ENCODE results near the gene FAM234B. TPM values are rescaled to one million over a fixed set of nuclear protein-coding genes. Genes with fewer than 3 reads are reported as not detected.

Gene FAM234B
- total RNA-seq, 1 experiment from 2014 or later: 5.6 TPM

DNA sequence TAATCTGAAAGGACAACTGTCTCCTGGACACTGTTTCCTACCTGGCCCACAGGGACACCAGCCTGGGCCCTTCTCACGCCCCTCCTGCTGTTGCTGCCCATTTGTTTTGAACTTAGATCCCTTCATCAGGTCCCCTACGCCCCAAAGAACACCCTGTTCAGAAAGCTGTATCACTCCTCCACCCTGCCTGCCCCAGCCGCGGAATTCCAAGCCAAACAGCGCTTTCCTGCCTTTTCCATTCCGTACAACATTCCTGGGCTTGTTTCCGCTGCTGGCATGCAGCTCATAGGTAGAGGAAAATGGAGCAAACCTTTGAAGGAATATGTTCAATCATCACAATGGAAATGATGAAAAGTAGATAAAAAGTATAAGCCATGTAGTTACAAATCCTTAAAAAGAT is 72.1 kb downstream of the FAM234B start:
- no peak for DNase-seq
- Histone ChIP-seq H3K9me2 (replicated peaks; ENCODE audit: insufficient read depth, low read length) (no peaks in the 10 kb centered on the region), H3K4me3 (ENCODE audit: low read length) (no peak overlapping the region), H3K79me2 (ENCODE audit: low read length) (no peaks in the 10 kb centered on the region), H3K4me2 (ENCODE audit: low read depth, low read length, poor library complexity, severe bottlenecking) (no peak overlapping the region), H3K36me3 (ENCODE audit: insufficient read depth, low read length) (no peaks in the 10 kb centered on the region), H3K4me1 (ENCODE audit: low read length) (no peaks in the 10 kb centered on the region), H3K27ac (ENCODE audit: low read length) (no peak overlapping the region), H4K20me1 (ENCODE audit: insufficient read depth, low read depth, low read length) (no peaks in the 10 kb centered on the region), H3K9me3 (ENCODE audit: low read length) (no peaks in the 10 kb centered on the region), H2AFZ (ENCODE audit: low read length) (no peak overlapping the region), H3K27me3 (ENCODE audit: low read length) (no peaks in the 10 kb centered on the region), H3K9ac (ENCODE audit: low read length) (no peak overlapping the region)

DNA sequence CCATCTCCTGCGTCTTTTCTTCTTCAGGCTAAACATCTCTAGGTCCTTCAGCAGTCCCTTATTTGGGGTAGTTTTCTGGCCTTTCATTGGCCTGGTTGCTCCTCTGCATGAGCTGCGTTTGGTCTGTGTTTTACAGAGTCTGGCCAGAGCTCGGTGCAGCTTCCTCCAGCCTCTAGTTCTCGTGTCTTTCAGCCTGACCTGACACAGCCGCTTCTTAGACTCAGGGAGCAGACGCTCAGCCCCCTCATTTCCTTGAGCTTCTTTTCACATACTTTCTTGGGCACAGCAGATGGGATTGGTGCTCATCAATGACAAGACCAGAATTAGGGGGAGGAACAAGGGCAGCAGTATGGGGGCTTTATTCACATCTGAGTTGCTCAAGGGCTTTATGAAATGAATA is 72.8 kb downstream of the FAM234B start:
- no peak overlapping the region for H3K9ac ChIP-seq (ENCODE audit: low read length)
- H4K20me1 ChIP-seq (ENCODE audit: insufficient read depth, low read depth, low read length): no peaks in the 10 kb centered on the region
- H3K4me2 ChIP-seq (ENCODE audit: low read depth, low read length, poor library complexity, severe bottlenecking): no peak overlapping the region
- no peak overlapping the region for H3K4me3 ChIP-seq (ENCODE audit: low read length)
- no peak for DNase-seq
- no peaks in the 10 kb centered on the region for H3K9me3 ChIP-seq (ENCODE audit: low read length)
- H3K79me2 ChIP-seq (ENCODE audit: low read length): no peaks in the 10 kb centered on the region
- H3K36me3 ChIP-seq (ENCODE audit: insufficient read depth, low read length): no peaks in the 10 kb centered on the region
- no peak overlapping the region for H3K27ac ChIP-seq (ENCODE audit: low read length)
- H3K4me1 ChIP-seq (ENCODE audit: low read length): no peaks in the 10 kb centered on the region
- no peaks in the 10 kb centered on the region for H3K27me3 ChIP-seq (ENCODE audit: low read length)
- H2AFZ ChIP-seq (ENCODE audit: low read length): no peak overlapping the region
- no peaks in the 10 kb centered on the region for H3K9me2 ChIP-seq (replicated peaks; ENCODE audit: insufficient read depth, low read length)

DNA sequence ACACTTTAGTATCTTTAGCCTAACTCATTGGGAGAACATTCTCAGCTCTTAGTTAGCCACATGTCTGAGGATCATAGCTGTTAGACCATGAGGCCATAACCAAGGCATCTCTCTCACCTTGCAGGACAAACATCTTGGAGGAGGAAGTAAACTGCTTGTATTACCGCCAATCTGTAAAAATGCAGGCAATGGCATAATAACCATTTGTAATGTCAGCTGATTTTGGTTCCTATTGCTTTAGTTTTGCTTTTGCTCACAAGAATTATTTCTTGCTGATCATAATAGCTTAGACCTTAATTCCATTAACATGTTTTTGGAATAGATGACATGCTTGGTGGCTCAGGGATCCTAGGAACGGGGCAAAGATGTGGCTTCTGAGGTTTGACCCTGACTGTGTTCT is 75.6 kb downstream of the FAM234B start:
- no peaks in the 10 kb centered on the region for H4K20me1 ChIP-seq (ENCODE audit: insufficient read depth, low read depth, low read length)
- H3K4me3 ChIP-seq (ENCODE audit: low read length): no peak overlapping the region
- H3K36me3 ChIP-seq (ENCODE audit: insufficient read depth, low read length): no peaks in the 10 kb centered on the region
- no peaks in the 10 kb centered on the region for H3K4me1 ChIP-seq (ENCODE audit: low read length)
- H3K9ac ChIP-seq (ENCODE audit: low read length): no peak overlapping the region
- no peaks in the 10 kb centered on the region for H3K9me2 ChIP-seq (replicated peaks; ENCODE audit: insufficient read depth, low read length)
- no peaks in the 10 kb centered on the region for H3K9me3 ChIP-seq (ENCODE audit: low read length)
- H3K27ac ChIP-seq (ENCODE audit: low read length): no peak overlapping the region
- no peak overlapping the region for H2AFZ ChIP-seq (ENCODE audit: low read length)
- H3K4me2 ChIP-seq (ENCODE audit: low read depth, low read length, poor library complexity, severe bottlenecking): no peak overlapping the region
- H3K79me2 ChIP-seq (ENCODE audit: low read length): no peaks in the 10 kb centered on the region
- H3K27me3 ChIP-seq (ENCODE audit: low read length): no peaks in the 10 kb centered on the region
- DNase-seq: no peak

DNA sequence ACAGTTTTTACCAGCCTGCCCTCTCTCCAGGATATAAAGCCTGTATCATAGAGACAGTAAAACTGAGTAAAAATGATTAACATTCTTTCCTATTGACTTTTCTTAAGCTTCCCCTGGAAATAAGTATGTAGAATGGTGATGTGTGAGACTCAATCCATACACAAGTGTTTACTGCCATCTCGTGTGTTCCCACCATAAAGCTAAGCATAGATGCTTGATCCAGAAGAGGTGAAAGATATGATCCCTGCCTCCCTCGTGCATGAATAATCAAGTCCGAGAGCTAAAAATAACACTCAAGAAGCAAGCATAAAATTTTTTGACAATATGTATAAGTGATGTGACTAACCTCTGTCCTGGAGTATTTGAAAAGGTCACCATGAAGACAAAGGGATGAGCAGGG is 76.2 kb downstream of the FAM234B start:
- H3K27ac ChIP-seq (ENCODE audit: low read length): no peak overlapping the region
- H3K4me2 ChIP-seq (ENCODE audit: low read depth, low read length, poor library complexity, severe bottlenecking): no peak overlapping the region
- no peak overlapping the region for H2AFZ ChIP-seq (ENCODE audit: low read length)
- H4K20me1 ChIP-seq (ENCODE audit: insufficient read depth, low read depth, low read length): no peaks in the 10 kb centered on the region
- H3K4me3 ChIP-seq (ENCODE audit: low read length): no peak overlapping the region
- no peaks in the 10 kb centered on the region for H3K27me3 ChIP-seq (ENCODE audit: low read length)
- H3K9ac ChIP-seq (ENCODE audit: low read length): no peak overlapping the region
- H3K9me2 ChIP-seq (replicated peaks; ENCODE audit: insufficient read depth, low read length): no peaks in the 10 kb centered on the region
- no peaks in the 10 kb centered on the region for H3K9me3 ChIP-seq (ENCODE audit: low read length)
- no peak for DNase-seq
- no peaks in the 10 kb centered on the region for H3K36me3 ChIP-seq (ENCODE audit: insufficient read depth, low read length)
- H3K4me1 ChIP-seq (ENCODE audit: low read length): no peaks in the 10 kb centered on the region
- no peaks in the 10 kb centered on the region for H3K79me2 ChIP-seq (ENCODE audit: low read length)

DNA sequence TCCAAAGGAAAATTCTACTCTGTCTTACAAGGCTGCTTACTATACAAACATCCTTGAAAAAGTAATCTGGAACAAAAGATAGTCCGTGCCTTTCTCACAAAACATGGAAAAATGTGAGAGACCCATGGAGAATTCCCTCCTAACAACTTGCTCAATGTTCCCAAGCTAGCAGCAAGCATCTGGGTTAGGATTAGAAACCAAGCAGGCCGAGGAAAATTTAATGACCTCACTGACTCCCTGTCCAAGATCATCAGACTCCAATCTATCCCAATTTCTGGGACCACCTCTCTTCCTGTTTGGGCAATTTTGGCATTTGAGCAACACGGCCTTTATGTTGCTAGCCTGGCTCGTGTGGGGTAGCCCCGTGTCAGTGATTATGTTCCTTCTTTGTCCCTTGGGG is 77.4 kb downstream of the FAM234B start:
- H3K4me3 ChIP-seq (ENCODE audit: low read length): no peak overlapping the region
- H3K36me3 ChIP-seq (ENCODE audit: insufficient read depth, low read length): no peaks in the 10 kb centered on the region
- H3K4me1 ChIP-seq (ENCODE audit: low read length): no peaks in the 10 kb centered on the region
- no peaks in the 10 kb centered on the region for H3K27me3 ChIP-seq (ENCODE audit: low read length)
- no peaks in the 10 kb centered on the region for H3K79me2 ChIP-seq (ENCODE audit: low read length)
- no peak overlapping the region for H2AFZ ChIP-seq (ENCODE audit: low read length)
- H3K9me3 ChIP-seq (ENCODE audit: low read length): no peaks in the 10 kb centered on the region
- no peaks in the 10 kb centered on the region for H3K9me2 ChIP-seq (replicated peaks; ENCODE audit: insufficient read depth, low read length)
- no peak overlapping the region for H3K27ac ChIP-seq (ENCODE audit: low read length)
- no peak overlapping the region for H3K4me2 ChIP-seq (ENCODE audit: low read depth, low read length, poor library complexity, severe bottlenecking)
- no peak overlapping the region for H3K9ac ChIP-seq (ENCODE audit: low read length)
- DNase-seq: no peak
- no peaks in the 10 kb centered on the region for H4K20me1 ChIP-seq (ENCODE audit: insufficient read depth, low read depth, low read length)

DNA sequence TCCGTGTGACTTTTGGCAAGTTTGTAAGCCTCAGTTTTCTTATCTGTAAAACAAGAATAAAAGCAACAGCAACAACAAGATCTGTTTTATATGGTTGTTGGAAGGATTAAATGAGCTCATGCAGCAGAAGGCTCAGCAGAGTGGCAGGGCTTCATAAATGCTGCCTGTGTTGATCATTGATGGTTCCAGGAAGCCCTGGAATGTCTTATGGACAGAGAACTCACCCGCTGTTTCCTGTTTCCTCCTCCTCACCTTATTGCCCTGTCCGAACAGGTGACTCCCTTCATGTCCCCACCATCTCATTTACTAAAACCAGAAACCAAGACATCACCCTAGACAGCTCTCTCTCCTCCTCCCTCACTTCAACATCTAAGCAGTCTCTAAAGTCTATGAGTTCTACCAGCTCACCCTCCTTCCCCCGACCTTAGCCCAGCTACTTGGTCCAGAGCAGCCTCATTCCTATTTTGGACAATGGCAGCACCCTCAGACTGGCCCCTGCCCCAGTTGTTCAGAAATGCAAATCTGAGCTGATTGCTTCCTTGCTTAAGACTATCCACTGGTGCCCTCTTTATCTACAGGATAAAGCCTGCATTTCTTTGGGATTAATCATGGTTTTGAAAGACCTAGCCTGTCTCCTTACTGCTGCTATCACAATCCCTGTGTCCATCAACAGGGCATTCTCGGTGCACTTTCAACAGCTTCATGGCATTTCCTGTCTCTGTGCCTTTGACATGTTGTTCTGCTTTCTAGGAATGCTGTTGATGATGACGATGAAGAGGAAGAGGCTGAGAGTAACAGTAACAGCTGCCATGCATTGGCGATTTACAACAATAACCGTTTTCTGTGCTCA is 80.7 kb downstream of the FAM234B start:
- no peak overlapping the region for H2AFZ ChIP-seq (ENCODE audit: low read length)
- no peak overlapping the region for H3K4me3 ChIP-seq (ENCODE audit: low read length)
- H3K36me3 ChIP-seq (ENCODE audit: insufficient read depth, low read length): no peaks in the 10 kb centered on the region
- no peaks in the 10 kb centered on the region for H3K9me2 ChIP-seq (replicated peaks; ENCODE audit: insufficient read depth, low read length)
- DNase-seq: no peak
- no peaks in the 10 kb centered on the region for H3K4me1 ChIP-seq (ENCODE audit: low read length)
- no peaks in the 10 kb centered on the region for H3K79me2 ChIP-seq (ENCODE audit: low read length)
- H3K9me3 ChIP-seq (ENCODE audit: low read length): no peaks in the 10 kb centered on the region
- H3K4me2 ChIP-seq (ENCODE audit: low read depth, low read length, poor library complexity, severe bottlenecking): no peak overlapping the region
- H3K9ac ChIP-seq (ENCODE audit: low read length): no peak overlapping the region
- H3K27ac ChIP-seq (ENCODE audit: low read length): no peak overlapping the region
- no peaks in the 10 kb centered on the region for H3K27me3 ChIP-seq (ENCODE audit: low read length)
- H4K20me1 ChIP-seq (ENCODE audit: insufficient read depth, low read depth, low read length): no peaks in the 10 kb centered on the region

DNA sequence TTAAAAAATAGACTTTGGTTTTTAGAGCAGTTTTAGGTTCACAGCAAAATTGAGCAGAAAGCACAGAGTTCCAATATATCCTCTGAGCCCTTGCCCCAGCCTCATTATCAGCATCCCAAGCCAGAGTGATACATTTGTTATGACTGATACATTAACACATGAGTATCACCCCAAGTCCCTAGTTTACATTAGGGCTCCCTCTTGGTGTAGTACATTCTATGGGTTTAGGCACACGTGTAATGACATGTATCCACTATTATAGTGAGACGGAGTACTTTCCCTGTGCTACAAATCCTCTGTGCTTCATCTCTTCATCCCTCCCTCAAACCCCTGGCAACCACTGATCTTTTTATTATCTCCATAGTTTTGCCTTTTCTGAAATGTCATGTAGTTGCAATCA is 81.8 kb downstream of the FAM234B start:
- H3K79me2 ChIP-seq (ENCODE audit: low read length): no peaks in the 10 kb centered on the region
- no peak overlapping the region for H3K4me2 ChIP-seq (ENCODE audit: low read depth, low read length, poor library complexity, severe bottlenecking)
- H2AFZ ChIP-seq (ENCODE audit: low read length): no peak overlapping the region

DNA sequence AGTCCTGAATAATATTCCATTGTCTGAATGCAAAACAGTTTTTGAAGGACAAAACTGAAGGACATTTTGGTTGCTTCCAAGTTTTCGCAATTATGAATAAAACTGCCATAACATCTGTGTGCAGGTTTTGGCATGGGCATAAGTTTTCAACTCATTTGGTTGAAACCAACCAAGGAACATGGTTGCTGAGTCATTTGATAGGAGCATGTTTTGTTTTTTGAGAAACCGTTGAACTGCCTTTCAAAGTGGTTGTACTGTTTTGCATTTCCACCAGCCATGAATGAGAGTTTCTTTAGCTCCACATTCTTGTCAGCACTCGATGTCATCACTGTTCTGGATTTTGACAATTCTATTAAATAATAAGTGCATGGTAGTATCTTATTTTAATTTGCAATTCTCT is 82.3 kb downstream of the FAM234B start:
- DNase-seq: no peak
- Histone ChIP-seq H3K9me2 (replicated peaks; ENCODE audit: insufficient read depth, low read length) (no peaks in the 10 kb centered on the region), H3K9ac (ENCODE audit: low read length) (no peak overlapping the region), H3K4me3 (ENCODE audit: low read length) (no peak overlapping the region), H3K79me2 (ENCODE audit: low read length) (no peaks in the 10 kb centered on the region), H3K36me3 (ENCODE audit: insufficient read depth, low read length) (no peaks in the 10 kb centered on the region), H3K27me3 (ENCODE audit: low read length) (no peaks in the 10 kb centered on the region), H2AFZ (ENCODE audit: low read length) (no peak overlapping the region), H3K27ac (ENCODE audit: low read length) (no peak overlapping the region), H4K20me1 (ENCODE audit: insufficient read depth, low read depth, low read length) (no peaks in the 10 kb centered on the region), H3K4me1 (ENCODE audit: low read length) (no peaks in the 10 kb centered on the region), H3K9me3 (ENCODE audit: low read length) (no peaks in the 10 kb centered on the region), H3K4me2 (ENCODE audit: low read depth, low read length, poor library complexity, severe bottlenecking) (no peak overlapping the region)

More for the DNA sequence above, 81.8 kb downstream of the FAM234B start:
- no peak overlapping the region for H3K4me3 ChIP-seq (ENCODE audit: low read length)
- no peak overlapping the region for H3K27ac ChIP-seq (ENCODE audit: low read length)
- no peak for DNase-seq
- no peak overlapping the region for H3K9ac ChIP-seq (ENCODE audit: low read length)
- no peaks in the 10 kb centered on the region for H3K9me2 ChIP-seq (replicated peaks; ENCODE audit: insufficient read depth, low read length)
- H3K4me1 ChIP-seq (ENCODE audit: low read length): no peaks in the 10 kb centered on the region
- H3K36me3 ChIP-seq (ENCODE audit: insufficient read depth, low read length): no peaks in the 10 kb centered on the region
- H3K27me3 ChIP-seq (ENCODE audit: low read length): no peaks in the 10 kb centered on the region
- H4K20me1 ChIP-seq (ENCODE audit: insufficient read depth, low read depth, low read length): no peaks in the 10 kb centered on the region
- no peaks in the 10 kb centered on the region for H3K9me3 ChIP-seq (ENCODE audit: low read length)
